Esophagus muscularis mucosa (tissue), 4 donors: ENCODE measurements around the gene MRPL58. TPM values are rescaled to one million over a fixed set of nuclear protein-coding genes. Genes with fewer than 3 reads are reported as not detected.

ENCODE experiments used
- DNase-seq: peaks from one replicate; pipeline ENCODE4 v3.0.0-alpha.2; 2017; ENCODE audit errors: extremely low spot score
- H3K27ac ChIP-seq, 4 donors: fragments of 200-600 bp; sonication (generic); replicated peaks in 1 of 4; 1 replicate in 3 of 4; 2 replicates in 1 of 4; pipeline ENCODE4 v1.5.1; 2016 to 2019; ENCODE audit warnings: mild to moderate bottlenecking in 1 of 4
- H3K27me3 ChIP-seq, 4 donors: fragments of 200-600 bp; sonication (generic); one replicate each; pipeline versions ENCODE4 v1.5.1 to v1.6.0; 2016 to 2019
- H3K36me3 ChIP-seq, 4 donors: fragments of 200-600 bp; sonication (generic); one replicate each; pipeline ENCODE4 v1.5.1; 2016 to 2019
- H3K4me1 ChIP-seq, 4 donors: fragments of 200-600 bp; sonication (generic); one replicate each; pipeline ENCODE4 v1.5.1; 2016 to 2019
- H3K4me3 ChIP-seq, 4 donors: fragments of 200-600 bp; sonication (generic); 1 replicate in 2 of 4; 2 replicates in 2 of 4; pipeline ENCODE4 v1.5.1; 2016 to 2019; ENCODE audit warnings: mild to moderate bottlenecking in 4 of 4, moderate library complexity in 1 of 4
- H3K9me3 ChIP-seq, 4 donors: fragments of 200-600 bp; sonication (generic); 1 replicate in 3 of 4; 2 replicates in 1 of 4; pipeline ENCODE4 v1.5.1; 2016 to 2019
- EP300 ChIP-seq: sonication (generic); formaldehyde crosslinking; IDR thresholded peaks from one replicate; pipeline ENCODE4 v1.6.1; 2017; ENCODE audit warnings: antibody characterized with exemption
- POLR2A ChIP-seq: fragments of 450-650 bp; IDR thresholded peaks from one replicate; pipeline ENCODE4 v1.6.1; 2017; ENCODE audit warnings: antibody characterized with exemption, moderate library complexity, mild to moderate bottlenecking, low read depth
- POLR2AphosphoS5 ChIP-seq, 2 donors: sonication (generic); formaldehyde crosslinking; IDR thresholded peaks; one replicate each; pipeline ENCODE4 v1.6.1; 2017; ENCODE audit warnings: antibody characterized with exemption in 2 of 2
- WGBS: methylation state at CpG from one replicate; pipeline ENCODE4 v1.1.5; 2018; 5-methylcytosine and 5-hydroxymethylcytosine counted together
- intact Hi-C: fragments of 100-400 bp; cut with DNase I; formaldehyde crosslinking; loops from one replicate; pipeline ENCODE4 v1.15.1; 2023
- total RNA-seq, 4 donors: library from RNA; depleted of rRNA; stranded (reverse); fragments of >200 nt; gene quantifications; one replicate each; pipeline versions ENCODE4 v1.1.0 to v1.2.1, GENCODE V29; 2016
- TF ChIP-seq, protein P1 (sequence below), 3 experiments: fragments of 200-600 bp in 2 of 3; fragments of 450-650 bp in 1 of 3; sonication (generic) in 2 of 3; IDR thresholded peaks; one replicate each; pipeline ENCODE4 v1.5.1; 2017 to 2019; ENCODE audit warnings: antibody characterized with exemption in 3 of 3, mild to moderate bottlenecking in 2 of 3, moderate library complexity in 1 of 3

Gene MRPL58
- total RNA-seq, 4 donors from 2014 or later: 34.9 to 47.8 (median 40.2) TPM

DNA sequence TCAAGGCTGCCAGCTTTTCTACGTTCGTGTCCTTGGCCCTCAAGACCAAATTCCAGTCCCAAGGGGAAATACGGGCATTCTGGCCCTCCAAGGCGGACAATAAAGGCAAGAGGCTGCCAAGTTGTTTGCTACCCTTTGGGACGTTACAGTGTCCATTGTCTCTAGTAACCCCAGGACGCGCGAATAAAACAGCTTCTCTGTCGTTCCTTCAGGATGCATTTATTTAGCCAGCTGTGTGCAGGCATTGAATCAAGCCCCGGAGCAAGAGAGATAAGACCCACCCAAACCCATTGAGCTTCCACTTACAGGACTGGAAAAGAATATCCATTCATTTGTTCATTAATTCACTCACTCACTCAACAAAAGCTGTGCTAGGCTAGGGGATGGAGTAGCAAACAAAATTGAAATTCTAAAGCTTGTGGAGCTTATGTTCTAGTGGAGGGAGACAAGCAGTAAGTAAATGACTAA is 656 bp downstream of the MRPL58 start:
- peak overlapping the region; percentile 90 to 95 (median 92) for H3K27ac ChIP-seq
- H3K36me3 ChIP-seq: peaks cover 0 to 27% (median 16%) of the 10 kb centered on the region in 4 donors
- no peaks in the 10 kb centered on the region for H3K27me3 ChIP-seq
- under 1% methylated on average over 10 of the region's 10 CpGs for WGBS
- intact Hi-C loops: loop anchor here (2.0 to 5.0 kb wide), 2 partner anchors 26 to 51 kb away; partner anchors contain the start of gene CDR2L
- TF ChIP-seq, protein P1, sequence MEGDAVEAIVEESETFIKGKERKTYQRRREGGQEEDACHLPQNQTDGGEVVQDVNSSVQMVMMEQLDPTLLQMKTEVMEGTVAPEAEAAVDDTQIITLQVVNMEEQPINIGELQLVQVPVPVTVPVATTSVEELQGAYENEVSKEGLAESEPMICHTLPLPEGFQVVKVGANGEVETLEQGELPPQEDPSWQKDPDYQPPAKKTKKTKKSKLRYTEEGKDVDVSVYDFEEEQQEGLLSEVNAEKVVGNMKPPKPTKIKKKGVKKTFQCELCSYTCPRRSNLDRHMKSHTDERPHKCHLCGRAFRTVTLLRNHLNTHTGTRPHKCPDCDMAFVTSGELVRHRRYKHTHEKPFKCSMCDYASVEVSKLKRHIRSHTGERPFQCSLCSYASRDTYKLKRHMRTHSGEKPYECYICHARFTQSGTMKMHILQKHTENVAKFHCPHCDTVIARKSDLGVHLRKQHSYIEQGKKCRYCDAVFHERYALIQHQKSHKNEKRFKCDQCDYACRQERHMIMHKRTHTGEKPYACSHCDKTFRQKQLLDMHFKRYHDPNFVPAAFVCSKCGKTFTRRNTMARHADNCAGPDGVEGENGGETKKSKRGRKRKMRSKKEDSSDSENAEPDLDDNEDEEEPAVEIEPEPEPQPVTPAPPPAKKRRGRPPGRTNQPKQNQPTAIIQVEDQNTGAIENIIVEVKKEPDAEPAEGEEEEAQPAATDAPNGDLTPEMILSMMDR (IDR thresholded peaks at IDR 0.05): no peak
- TF ChIP-seq EP300 (no peak), POLR2A (no peak), POLR2AphosphoS5 (IDR thresholded peaks at IDR 0.05) (no peak)
- no peaks in the 10 kb centered on the region for H3K9me3 ChIP-seq
- H3K4me3 ChIP-seq: peak overlapping the region; percentile 66 to 93 (median 78)
- no peak for DNase-seq
- H3K4me1 ChIP-seq: peaks cover 18 to 35% (median 30%) of the 10 kb centered on the region in 4 donors

DNA sequence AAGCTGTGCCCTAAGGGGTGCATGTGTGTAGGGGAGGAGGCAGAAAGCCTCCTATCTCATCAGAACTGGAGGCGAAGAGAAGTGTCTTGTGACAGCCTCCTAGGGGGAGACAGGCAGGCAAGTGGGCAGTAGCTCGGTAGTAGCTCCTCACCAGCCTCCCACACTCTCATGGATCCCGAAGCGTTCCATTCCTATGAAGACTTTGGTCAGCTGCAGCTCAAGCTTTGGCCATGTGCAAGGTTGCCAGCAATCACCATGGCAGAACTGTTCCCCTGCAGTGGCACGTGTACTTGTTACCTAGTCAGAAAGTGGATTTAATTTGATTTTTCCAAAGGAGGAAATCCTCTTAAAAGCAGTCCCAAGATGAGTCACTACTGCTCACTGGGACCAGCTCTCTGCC is 6.7 kb downstream of the MRPL58 start:
- no peak overlapping the region for H3K27ac ChIP-seq
- H3K36me3 ChIP-seq: peaks cover 27 to 76% (median 58%) of the 10 kb centered on the region in 4 donors
- intact Hi-C loops: no loop called here
- 93% methylated on average over 5 of the region's 5 CpGs for WGBS
- H3K27me3 ChIP-seq: no peaks in the 10 kb centered on the region
- peaks cover 0 to 3% (median 0%) of the 10 kb centered on the region in 4 donors for H3K4me1 ChIP-seq
- H3K4me3 ChIP-seq: no peak overlapping the region
- TF ChIP-seq, protein P1 (IDR thresholded peaks at IDR 0.05): no peak
- no peak for TF ChIP-seq EP300
- TF ChIP-seq POLR2AphosphoS5 (IDR thresholded peaks at IDR 0.05): no peak
- TF ChIP-seq POLR2A: no peak
- DNase-seq: no peak
- no peaks in the 10 kb centered on the region for H3K9me3 ChIP-seq

DNA sequence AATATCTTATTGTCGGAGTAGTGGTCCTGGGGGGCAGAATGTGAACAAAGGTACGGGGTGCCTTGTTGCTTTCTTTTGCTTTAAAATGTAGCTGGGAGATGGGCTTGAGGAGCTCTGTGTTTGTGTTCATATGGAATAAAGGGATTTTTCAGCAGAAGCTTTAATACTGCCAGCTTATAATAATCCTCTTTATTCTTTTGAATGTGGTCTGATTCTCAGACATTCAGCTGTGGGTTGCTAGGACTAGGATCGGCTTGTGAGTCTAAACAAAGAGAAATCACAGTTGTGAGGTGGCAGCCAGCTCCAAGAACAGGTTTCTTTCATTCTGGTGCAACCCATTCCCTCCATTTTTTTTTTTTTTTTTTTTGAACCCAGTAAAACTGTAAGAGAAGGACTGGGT is 7.2 kb downstream of the MRPL58 start:
- DNase-seq: no peak
- Histone ChIP-seq H3K9me3 (no peaks in the 10 kb centered on the region), H3K27ac (no peak overlapping the region), H3K27me3 (no peaks in the 10 kb centered on the region), H3K4me1 (no peaks in the 10 kb centered on the region), H3K4me3 (no peak overlapping the region), H3K36me3 (peaks cover 27 to 76% (median 58%) of the 10 kb centered on the region in 4 donors)
- TF ChIP-seq, protein P1 (IDR thresholded peaks at IDR 0.05): no peak
- TF ChIP-seq POLR2AphosphoS5 (IDR thresholded peaks at IDR 0.05) (no peak), EP300 (no peak), POLR2A (no peak)
- intact Hi-C loops: no loop called here
- whole genome bisulfite sequencing: 86% methylated on average over 3 of the region's 3 CpGs

DNA sequence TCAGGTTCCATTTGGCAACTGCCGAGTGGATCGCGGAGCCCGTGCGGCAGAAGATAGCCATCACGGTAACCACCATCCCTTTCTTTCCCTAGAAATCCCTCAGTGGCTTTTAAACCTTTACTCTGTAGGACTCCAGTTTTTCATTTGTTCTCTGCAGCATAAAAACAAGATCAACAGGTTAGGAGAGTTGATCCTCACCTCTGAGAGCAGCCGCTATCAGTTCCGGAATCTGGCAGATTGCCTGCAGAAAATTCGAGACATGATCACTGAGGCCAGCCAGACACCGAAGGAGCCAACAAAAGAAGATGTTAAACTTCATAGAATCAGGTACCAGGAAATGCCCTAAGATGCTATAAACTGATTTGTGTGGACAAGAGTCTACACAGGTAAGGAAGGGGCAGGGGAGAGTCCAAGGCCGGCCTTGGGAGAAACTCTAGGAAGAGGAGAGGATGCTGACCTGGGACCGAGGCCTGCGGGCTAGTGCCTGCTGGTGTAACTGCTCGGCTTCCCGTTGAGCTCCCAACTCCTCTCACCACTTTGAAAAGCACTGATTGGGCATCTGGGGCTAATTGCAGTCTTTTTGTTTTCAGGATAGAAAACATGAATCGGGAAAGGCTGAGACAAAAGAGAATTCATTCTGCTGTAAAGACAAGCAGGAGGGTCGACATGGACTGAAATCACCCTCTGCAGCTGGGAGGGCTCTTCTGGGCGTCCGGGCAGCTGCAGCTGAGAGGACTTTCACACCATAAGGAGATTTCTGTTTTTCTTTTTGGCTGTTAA is 8.1 kb downstream of the MRPL58 start:
- intact Hi-C loops: no loop called here
- peaks cover 27 to 75% (median 58%) of the 10 kb centered on the region in 4 donors for H3K36me3 ChIP-seq
- 87% methylated on average over 19 of the region's 19 CpGs for WGBS
- H3K27ac ChIP-seq: no peak overlapping the region
- DNase-seq: no peak
- no peak overlapping the region for H3K4me3 ChIP-seq
- TF ChIP-seq POLR2A: no peak
- TF ChIP-seq EP300: no peak
- TF ChIP-seq, protein P1 (IDR thresholded peaks at IDR 0.05): no peak
- no peak for TF ChIP-seq POLR2AphosphoS5 (IDR thresholded peaks at IDR 0.05)
- H3K4me1 ChIP-seq: no peaks in the 10 kb centered on the region
- no peaks in the 10 kb centered on the region for H3K27me3 ChIP-seq
- H3K9me3 ChIP-seq: no peaks in the 10 kb centered on the region
